GM15510 (cell line): ENCODE results near the gene SPHK2.

ENCODE experiments used
- POLR2A ChIP-seq: IDR thresholded peaks from 3 replicates; pipeline ENCODE4 v1.6.1; 2011; ENCODE audit warnings: borderline replicate concordance; ENCODE audit not compliant: insufficient read length; ENCODE audit errors: extremely low read depth

Gene SPHK2

DNA sequence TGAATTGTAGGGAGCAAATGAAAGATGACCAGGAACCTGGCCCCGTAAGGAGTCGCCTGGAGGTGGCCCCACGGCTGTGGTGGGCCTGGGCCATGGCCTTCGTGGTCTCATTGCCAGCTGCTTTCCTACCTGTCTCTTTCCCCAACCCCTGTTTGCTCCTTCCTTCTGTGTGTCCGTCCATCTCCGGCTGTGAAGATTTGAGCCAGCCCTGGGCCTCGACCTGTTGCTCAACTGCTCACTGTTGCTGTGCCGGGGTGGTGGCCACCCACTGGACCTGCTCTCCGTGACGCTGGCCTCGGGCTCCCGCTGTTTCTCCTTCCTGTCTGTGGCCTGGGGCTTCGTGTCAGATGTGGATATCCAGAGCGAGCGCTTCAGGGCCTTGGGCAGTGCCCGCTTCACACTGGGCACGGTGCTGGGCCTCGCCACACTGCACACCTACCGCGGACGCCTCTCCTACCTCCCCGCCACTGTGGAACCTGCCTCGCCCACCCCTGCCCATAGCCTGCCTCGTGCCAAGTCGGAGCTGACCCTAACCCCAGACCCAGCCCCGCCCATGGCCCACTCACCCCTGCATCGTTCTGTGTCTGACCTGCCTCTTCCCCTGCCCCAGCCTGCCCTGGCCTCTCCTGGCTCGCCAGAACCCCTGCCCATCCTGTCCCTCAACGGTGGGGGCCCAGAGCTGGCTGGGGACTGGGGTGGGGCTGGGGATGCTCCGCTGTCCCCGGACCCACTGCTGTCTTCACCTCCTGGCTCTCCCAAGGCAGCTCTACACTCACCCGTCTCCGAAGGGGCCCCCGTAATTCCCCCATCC is 9.4 kb downstream of the SPHK2 start:
- no peak for TF ChIP-seq POLR2A

DNA sequence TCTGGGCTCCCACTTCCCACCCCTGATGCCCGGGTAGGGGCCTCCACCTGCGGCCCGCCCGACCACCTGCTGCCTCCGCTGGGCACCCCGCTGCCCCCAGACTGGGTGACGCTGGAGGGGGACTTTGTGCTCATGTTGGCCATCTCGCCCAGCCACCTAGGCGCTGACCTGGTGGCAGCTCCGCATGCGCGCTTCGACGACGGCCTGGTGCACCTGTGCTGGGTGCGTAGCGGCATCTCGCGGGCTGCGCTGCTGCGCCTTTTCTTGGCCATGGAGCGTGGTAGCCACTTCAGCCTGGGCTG is 9.9 kb downstream of the SPHK2 start:
- no peak for TF ChIP-seq POLR2A

DNA sequence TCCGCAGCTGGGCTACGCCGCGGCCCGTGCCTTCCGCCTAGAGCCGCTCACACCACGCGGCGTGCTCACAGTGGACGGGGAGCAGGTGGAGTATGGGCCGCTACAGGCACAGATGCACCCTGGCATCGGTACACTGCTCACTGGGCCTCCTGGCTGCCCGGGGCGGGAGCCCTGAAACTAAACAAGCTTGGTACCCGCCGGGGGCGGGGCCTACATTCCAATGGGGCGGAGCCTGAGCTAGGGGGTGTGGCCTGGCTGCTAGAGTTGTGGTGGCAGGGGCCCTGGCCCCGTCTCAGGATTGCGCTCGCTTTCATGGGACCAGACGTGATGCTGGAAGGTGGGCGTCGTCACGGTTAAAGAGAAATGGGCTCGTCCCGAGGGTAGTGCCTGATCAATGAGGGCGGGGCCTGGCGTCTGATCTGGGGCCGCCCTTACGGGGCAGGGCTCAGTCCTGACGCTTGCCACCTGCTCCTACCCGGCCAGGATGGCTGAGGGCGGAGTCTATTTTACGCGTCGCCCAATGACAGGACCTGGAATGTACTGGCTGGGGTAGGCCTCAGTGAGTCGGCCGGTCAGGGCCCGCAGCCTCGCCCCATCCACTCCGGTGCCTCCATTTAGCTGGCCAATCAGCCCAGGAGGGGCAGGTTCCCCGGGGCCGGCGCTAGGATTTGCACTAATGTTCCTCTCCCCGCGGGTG is 10.4 kb downstream of the SPHK2 start:
- TF ChIP-seq POLR2A, result no peak

DNA sequence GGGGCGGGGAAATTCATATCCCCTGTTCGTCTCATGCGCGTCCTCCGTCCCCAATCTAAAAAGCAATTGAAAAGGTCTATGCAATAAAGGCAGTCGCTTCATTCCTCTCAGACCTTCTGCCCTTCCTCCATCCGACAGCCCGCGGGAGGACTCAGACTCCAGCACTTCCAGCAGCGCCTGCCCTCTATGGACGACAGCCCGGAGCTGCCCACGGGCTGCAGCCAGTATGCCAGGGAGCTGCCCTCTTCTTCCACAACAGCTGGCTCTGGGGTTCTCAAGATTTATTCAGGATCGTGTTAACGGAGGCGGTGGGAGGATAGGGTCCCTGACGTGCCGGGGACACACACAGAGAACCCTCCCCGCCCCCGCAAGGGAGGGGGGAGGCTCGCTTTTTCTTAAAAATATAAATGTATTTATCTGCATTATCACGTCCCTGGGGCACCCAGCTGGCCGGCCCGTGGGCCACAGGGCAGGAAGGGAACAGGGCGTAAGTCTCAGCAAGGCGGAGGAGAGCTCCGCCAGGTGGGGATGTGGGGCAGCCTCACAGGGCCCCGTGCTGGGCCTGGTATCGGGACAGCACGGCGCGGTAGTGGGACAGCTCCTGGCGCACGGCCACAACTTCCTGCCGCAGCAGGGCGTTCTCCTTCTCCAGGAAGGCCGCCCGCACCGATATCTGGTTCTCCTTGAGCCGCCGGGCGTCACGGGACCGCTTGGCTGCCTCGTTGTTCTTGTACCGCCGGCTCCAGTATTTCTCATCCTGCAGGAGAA is 11.2 kb downstream of the SPHK2 start:
- TF ChIP-seq POLR2A, result no peak

DNA sequence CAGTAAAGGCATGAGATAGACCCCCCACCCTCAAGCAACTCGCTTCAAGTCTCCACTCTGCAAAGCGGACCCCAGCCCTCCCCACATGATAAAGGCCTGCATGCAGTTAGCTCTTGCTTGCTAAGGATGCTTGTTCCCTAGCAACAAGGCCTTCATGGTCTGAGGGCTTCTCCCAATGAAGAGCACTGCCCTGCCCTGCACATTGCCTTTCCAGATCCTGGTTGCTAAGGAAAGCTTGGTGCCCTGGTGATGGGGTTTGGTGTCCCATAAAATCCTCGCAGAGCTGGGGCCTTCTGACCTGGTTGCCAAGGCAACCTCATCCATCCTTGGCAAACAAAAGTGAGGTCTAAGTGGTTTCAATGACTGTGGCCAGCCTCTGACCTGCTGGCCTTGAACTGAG is 11.9 kb downstream of the SPHK2 start:
- TF ChIP-seq POLR2A, result no peak

DNA sequence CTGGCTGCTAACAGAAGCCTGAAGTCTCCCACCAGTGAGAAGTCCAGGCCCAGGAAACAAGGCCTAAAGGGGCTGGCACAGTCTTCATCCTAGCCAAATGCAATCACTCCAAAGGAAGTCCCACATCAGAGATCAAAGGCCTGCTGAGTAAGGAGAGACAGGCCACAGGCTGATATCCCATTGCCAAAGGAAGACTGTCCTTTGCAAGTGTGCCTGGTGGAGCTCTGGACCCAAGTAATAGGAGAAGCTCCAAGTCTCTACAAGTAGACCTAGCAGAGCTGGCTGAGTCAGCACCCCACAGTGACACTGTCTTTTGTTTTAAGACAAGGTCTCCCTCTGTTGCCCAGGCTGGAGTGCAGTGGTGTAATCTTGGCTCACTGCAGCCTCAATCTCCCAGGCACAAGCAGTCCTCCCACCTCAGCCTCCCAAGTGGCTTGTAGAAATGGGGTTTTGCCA is 13.4 kb downstream of the SPHK2 start:
- no peak for TF ChIP-seq POLR2A

DNA sequence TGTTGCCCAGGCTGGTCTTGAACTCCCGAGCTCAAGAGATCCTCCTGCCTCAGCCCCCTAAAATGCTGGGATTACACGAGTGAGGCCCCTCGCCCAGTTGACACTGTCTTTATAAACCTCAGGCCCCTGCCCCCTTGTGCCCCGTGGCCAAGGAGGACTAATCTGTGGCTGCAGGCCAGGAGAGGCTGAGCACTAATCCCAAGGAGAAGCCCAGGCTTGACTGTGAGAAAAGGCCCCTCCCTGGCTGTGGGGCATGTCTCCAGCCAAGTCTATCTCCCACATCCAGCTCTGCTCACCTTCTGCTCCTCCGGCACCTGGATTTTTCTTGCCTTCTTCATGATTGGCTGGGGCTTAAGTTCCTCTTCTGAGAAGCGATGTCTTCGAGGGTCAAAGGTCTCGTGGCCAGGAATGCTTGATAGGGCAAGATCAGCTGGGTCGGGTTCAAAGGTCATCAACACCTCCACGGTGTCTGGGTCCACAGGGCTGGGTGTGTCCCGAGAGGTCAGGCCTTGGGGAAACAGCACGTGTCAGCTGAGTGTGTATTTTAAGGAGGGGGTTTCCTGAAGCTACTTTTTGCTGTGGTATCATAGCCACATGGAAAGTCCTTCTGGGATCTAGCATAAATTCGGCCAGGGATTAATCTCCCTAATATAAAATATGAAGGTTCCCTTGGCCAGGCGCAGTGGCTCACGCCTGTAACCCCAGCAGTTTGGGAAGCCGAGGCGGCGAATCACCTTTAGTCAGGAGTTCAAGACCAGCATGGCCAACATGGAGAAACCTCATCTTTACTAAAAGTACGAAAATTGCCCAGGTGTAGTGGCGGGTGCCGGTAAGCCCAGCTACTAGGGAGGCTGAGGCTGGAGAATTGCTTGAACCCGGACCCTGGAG is 14.1 kb downstream of the SPHK2 start:
- TF ChIP-seq POLR2A, result no peak

DNA sequence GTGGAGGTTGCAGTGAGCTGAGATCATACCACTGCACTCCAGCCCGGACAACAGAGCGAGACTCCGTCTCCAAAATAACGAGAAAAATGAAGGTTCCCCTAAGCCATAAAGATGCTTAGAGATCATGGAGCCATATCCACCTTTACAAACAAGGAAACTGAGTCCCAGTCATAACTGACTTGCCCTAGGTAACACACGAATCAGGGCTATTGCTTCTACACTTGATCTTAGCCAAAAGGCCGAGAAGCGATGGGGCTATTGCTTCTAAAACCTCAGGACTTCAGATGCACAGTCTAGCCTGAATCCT is 14.7 kb downstream of the SPHK2 start:
- no peak for TF ChIP-seq POLR2A

DNA sequence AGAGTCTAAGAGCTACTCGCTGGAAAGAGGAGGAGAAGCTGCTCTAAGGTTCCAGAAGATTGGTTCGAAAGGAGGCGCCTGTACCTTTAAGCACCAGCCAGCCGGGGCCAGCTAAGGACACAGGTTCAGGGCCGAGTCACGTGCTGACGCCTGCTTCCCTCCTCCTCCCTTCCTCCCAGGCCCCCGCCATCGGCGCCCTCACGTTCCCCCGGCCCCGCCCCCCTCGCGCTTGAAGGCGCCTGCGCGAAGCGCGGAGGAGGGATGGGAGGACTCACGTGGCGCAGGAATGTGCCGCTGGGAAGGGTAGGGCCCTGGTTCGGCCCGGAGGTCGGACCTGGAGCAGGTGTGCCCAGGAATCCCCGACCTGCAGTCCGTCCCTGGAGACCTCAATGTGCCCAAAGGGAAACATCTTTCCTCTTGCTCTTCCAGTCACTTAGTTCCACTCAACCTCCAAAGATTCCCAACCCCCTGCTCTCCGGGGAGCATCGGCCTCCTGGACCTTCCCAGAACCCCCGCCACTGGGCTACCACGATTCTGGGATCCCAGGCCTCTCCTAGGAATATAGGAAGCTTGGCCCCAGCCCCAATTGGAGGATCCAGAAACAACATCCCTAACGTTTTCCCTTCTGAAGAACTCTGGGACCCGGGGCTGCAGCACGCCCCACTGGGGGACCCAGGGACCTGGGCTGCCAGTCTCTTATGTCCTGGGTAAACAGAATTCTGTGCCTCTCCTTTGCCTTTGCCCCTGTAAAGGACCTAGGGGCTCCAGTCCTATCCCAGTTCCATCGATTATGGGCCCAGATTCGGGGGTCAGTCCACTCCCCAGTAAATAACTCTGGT is 15.3 kb downstream of the SPHK2 start:
- TF ChIP-seq POLR2A, result peak; percentile 58

DNA sequence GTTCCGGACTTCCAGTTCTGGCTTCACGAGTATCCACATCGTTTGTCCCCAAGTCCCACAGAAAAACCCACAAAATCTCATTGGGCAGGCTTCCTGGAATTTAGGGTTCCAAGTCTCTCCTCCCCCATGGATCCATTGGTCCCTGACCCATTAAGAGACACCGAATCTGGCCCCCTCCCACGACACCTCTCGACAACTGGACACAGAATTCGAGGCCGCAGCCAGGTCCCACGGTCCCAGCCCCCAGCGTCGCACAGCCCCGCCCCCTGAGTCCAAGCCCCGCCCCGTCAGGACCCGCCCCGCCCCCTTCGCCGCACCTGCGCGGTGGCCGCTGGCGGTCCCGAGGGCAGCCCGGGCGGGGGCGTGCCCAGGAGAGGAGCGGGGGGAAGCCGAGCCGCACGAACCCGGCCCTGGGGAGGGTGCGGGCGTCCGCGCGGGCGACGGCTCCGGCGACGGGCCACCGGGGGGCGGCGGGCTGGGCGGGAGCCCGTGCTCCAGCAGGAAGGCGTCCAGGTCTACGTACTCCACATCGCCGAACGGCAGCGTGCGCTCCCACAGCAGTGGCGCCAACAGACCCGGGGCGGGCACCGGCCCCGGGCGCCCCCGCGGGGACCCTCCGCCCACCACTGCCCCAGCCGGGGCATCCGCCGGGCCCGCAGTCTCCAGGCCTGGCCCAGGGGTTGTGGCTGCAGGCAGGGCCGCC is 16.1 kb downstream of the SPHK2 start:
- peak; percentile 51 for TF ChIP-seq POLR2A

DNA sequence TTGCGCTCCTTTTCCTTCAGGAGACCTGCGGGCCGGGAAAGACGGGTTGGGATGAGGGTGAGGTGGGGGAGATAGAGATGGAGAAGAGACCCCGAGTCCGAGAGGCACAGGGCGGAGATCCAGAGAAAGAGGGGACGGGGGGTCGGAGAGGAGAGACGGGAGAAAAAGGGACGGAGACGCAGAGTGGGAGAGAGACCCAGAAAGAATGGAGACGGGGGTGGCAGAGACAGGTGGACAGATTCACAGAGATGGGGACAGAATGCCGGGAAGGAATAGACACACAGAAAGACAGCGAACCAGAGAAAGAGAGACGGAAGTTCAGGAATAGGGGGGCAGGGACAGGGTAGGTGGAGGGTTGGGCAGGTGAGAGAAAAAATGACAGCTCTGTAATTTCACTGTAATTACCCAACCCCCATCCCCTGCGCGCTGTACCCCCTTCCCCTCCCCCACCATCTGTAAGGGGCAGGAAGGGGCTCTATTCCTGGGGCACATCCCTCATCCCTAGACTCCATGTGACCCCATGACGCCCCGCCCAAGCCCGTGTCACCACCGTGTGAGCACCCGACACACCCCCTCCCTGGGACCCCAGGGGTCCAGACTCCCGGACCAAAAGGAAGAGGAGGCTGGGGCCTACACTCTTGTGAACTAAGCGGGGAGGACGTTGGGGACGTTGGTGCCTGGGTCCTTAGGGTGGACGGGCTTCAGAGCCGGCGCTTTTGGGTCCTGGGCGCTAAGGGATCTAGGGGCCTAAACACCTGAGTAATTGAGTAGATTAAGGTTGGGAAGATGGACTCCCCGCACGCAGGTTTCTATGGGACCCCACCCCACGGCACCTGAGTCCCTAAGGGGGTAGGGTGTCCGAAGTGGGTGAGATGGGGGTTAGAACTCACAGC is 16.9 kb downstream of the SPHK2 start:
- TF ChIP-seq POLR2A, result no peak

DNA sequence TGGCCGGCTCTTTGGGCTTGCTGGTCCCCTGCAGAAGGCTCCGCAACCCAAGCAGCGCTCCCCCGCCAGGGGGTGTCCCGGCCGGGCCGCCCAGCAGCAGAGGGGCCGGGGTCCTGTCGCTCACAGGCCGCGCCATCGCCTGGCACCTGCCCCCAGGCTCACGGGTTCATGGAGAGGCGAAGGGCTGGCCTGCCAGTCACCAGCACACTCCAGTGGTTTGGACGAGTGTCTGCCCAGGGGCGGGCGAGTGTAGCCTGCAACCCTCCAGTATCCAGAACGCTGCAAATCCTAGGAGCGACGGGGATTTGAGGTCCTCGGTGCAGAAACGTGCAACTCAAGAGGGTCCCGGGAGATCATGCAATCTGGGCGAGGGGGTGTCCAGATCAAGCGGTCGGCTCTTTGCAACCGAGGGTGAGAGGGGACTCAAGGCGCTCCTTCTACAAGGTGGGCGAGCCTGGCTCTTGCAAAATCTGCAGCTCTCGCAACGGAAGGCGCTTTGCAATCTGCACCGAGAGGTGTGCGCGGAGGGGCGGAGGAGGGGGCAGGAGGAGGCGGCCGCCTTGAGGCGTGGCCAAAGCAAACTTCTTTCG is 17.6 kb downstream of the SPHK2 start, which contains the start of gene DBP:
Gene DBP (minus strand): TSS at position 521 of the 590 bp plus-strand sequence. CDS start 385 bp downstream, at position 136.
- TF ChIP-seq POLR2A, result peak; percentile 44
